IMR-90 (cell line): ENCODE results near the gene COIL. TPM values are rescaled to one million over a fixed set of nuclear protein-coding genes. Genes with fewer than 3 reads are reported as not detected.

Experiments
- ATAC-seq: fragments of 200-7000 bp; cut with Tn5 transposase; 2 replicates; pipeline ENCODE4 v1.9.1; 2020; ENCODE audit warnings: low read depth, mild to moderate bottlenecking, moderate library complexity
- BruUV-seq: library from RNA; stranded (reverse); fragments of 400-500 nt; replicated peaks from 2 replicates; lab custom pipeline; 2021; lab: Mats Ljungman, UMichigan
- CTCF ChIA-PET: fragments of 300-600 bp; formaldehyde crosslinking; extraction: SDS; loops from one replicate; lab custom pipeline; 2021; ENCODE audit warnings: antibody characterized with exemption; lab: Yijun Ruan, JAX
- POLR2A ChIA-PET: fragments of 300-600 bp; sonication (Branson Sonifier 250); formaldehyde crosslinking; loops from one replicate; lab custom pipeline; 2022; ENCODE audit warnings: antibody characterized with exemption; ENCODE audit not compliant: unreplicated experiment; lab: Charles Lee
- DNase-seq: peaks from one replicate; pipeline ENCODE4 v3.0.0; 2013
- H2AFZ ChIP-seq: replicated peaks from 2 replicates; pipeline ENCODE3; 2013; ENCODE audit warnings: low read length, mild to moderate bottlenecking; ENCODE audit not compliant: poor library complexity
- H2AK5ac ChIP-seq: 2 replicates; pipeline ENCODE4 v1.6.1; 2013; ENCODE audit warnings: low read depth, low read length, inconsistent platforms
- H2AK9ac ChIP-seq: replicated peaks from 2 replicates; pipeline ENCODE3; 2013; ENCODE audit warnings: mild to moderate bottlenecking, low read depth, low read length, moderate library complexity; ENCODE audit not compliant: poor library complexity
- H2BK120ac ChIP-seq: 2 replicates; pipeline ENCODE4 v1.6.1; 2013; ENCODE audit warnings: low read depth, low read length, inconsistent platforms
- H2BK15ac ChIP-seq: 3 replicates; pipeline ENCODE4 v1.6.1; 2013; ENCODE audit warnings: low read depth, low read length, inconsistent platforms
- H2BK20ac ChIP-seq: 2 replicates; pipeline ENCODE4 v1.6.1; 2013; ENCODE audit warnings: low read depth, mild to moderate bottlenecking, inconsistent platforms, low read length, moderate library complexity
- H2BK5ac ChIP-seq: 2 replicates; pipeline ENCODE4 v1.6.1; 2013; ENCODE audit warnings: mild to moderate bottlenecking, low read depth, low read length, inconsistent platforms; ENCODE audit not compliant: poor library complexity, severe bottlenecking
- H3K14ac ChIP-seq: replicated peaks from 2 replicates; pipeline ENCODE4 v1.6.1; 2013; ENCODE audit warnings: low read depth, low read length, inconsistent platforms
- H3K18ac ChIP-seq: 2 replicates; pipeline ENCODE4 v1.6.1; 2013; ENCODE audit warnings: low read depth, low read length, control low read depth
- H3K23ac ChIP-seq: 2 replicates; pipeline ENCODE4 v1.6.1; 2013; ENCODE audit warnings: low read depth, low read length, inconsistent platforms
- H3K27ac ChIP-seq: 2 replicates; pipeline ENCODE4 v1.5.1; 2013; ENCODE audit warnings: mild to moderate bottlenecking, control low read depth, low read length; ENCODE audit not compliant: insufficient read depth
- H3K27me3 ChIP-seq: 2 replicates; pipeline ENCODE4 v1.6.1; 2013; ENCODE audit warnings: low read length; ENCODE audit not compliant: control insufficient read depth, insufficient read depth
- H3K36me3 ChIP-seq: 2 replicates; pipeline ENCODE4 v1.6.1; 2013; ENCODE audit warnings: low read length, mixed read lengths; ENCODE audit not compliant: control insufficient read depth, insufficient read depth
- H3K4ac ChIP-seq: 2 replicates; pipeline ENCODE4 v1.6.1; 2013; ENCODE audit warnings: low read depth, low read length, inconsistent platforms
- H3K4me1 ChIP-seq: 2 replicates; pipeline ENCODE4 v1.6.1; 2013; ENCODE audit warnings: low read length, mixed read lengths; ENCODE audit not compliant: control insufficient read depth, insufficient read depth
- H3K4me2 ChIP-seq: 2 replicates; pipeline ENCODE4 v1.6.1; 2013; ENCODE audit warnings: low read depth, mild to moderate bottlenecking, control low read depth, low read length, moderate library complexity
- H3K4me3 ChIP-seq: 2 replicates; pipeline ENCODE4 v1.5.1; 2013; ENCODE audit warnings: low read depth, mild to moderate bottlenecking, control low read depth, low read length, moderate library complexity; ENCODE audit not compliant: insufficient read depth
- H3K56ac ChIP-seq: 2 replicates; pipeline ENCODE4 v1.6.1; 2013; ENCODE audit warnings: low read length, inconsistent platforms; ENCODE audit not compliant: insufficient read depth; ENCODE audit errors: extremely low read depth
- H3K79me1 ChIP-seq, 2 experiments: 2 replicates each; pipeline ENCODE4 v1.6.1; 2013; ENCODE audit warnings: low read length in 2 of 2, inconsistent platforms in 1 of 2, low read depth in 1 of 2
- H3K9ac ChIP-seq: 2 replicates; pipeline ENCODE4 v1.6.1; 2013; ENCODE audit warnings: low read depth, low read length, control low read depth
- H3K9me1 ChIP-seq: 2 replicates; pipeline ENCODE4 v1.6.1; 2013; ENCODE audit warnings: low read length, inconsistent platforms; ENCODE audit not compliant: insufficient read depth
- H3K9me3 ChIP-seq: 2 replicates; pipeline ENCODE4 v1.6.1; 2013; ENCODE audit warnings: low read length; ENCODE audit not compliant: control insufficient read depth, insufficient read depth
- H4K20me1 ChIP-seq: 2 replicates; pipeline ENCODE4 v1.6.1; 2013; ENCODE audit warnings: low read length, inconsistent platforms; ENCODE audit not compliant: insufficient read depth
- H4K5ac ChIP-seq: 2 replicates; pipeline ENCODE4 v1.6.1; 2013; ENCODE audit warnings: mild to moderate bottlenecking, low read depth, low read length, control low read depth
- H4K8ac ChIP-seq, 2 experiments: 2 replicates each; pipeline ENCODE4 v1.6.1; 2013; ENCODE audit warnings: low read depth in 2 of 2, low read length in 2 of 2, control low read depth in 1 of 2, inconsistent platforms in 1 of 2
- H4K91ac ChIP-seq: 2 replicates; pipeline ENCODE4 v1.6.1; 2013; ENCODE audit warnings: low read depth, low read length, inconsistent platforms; ENCODE audit not compliant: insufficient read depth
- BHLHE40 ChIP-seq: fragments of 150-350 bp; IDR thresholded peaks from 2 replicates; pipeline ENCODE4 v1.6.1; 2016; ENCODE audit warnings: mild to moderate bottlenecking, low read depth, low read length
- CEBPB ChIP-seq: IDR thresholded peaks from 2 replicates; pipeline ENCODE4 v1.6.1; 2012; ENCODE audit warnings: low read depth, low read length, improper control_type of control experiment
- CHD1 ChIP-seq: IDR thresholded peaks from 2 replicates; pipeline ENCODE4 v1.6.1; 2012; ENCODE audit warnings: low read depth, low read length, improper control_type of control experiment
- CTCF ChIP-seq: conservative IDR thresholded peaks from 2 replicates; pipeline ENCODE4 v1.5.1; 2012; ENCODE audit warnings: mild to moderate bottlenecking, low read depth, low read length, improper control_type of control experiment
- ELK1 ChIP-seq: fragments of 150-350 bp; IDR thresholded peaks from 2 replicates; pipeline ENCODE4 v1.6.1; 2016; ENCODE audit warnings: low read depth, mild to moderate bottlenecking, low read length, moderate library complexity, borderline replicate concordance
- FOS ChIP-seq: fragments of 150-350 bp; IDR thresholded peaks from 2 replicates; pipeline ENCODE4 v1.6.1; 2016; ENCODE audit warnings: low read depth, low read length
- MAZ ChIP-seq: IDR thresholded peaks from 2 replicates; pipeline ENCODE4 v1.6.1; 2012; ENCODE audit warnings: low read depth, mild to moderate bottlenecking, low read length, improper control_type of control experiment, moderate library complexity, borderline replicate concordance
- MXI1 ChIP-seq: IDR thresholded peaks from 2 replicates; pipeline ENCODE4 v1.6.1; 2012; ENCODE audit warnings: low read depth, mild to moderate bottlenecking, low read length, moderate library complexity, borderline replicate concordance
- NFE2L2 ChIP-seq: fragments of 150-350 bp; IDR thresholded peaks from 2 replicates; pipeline ENCODE4 v1.6.1; 2016; ENCODE audit warnings: low read depth, mild to moderate bottlenecking, low read length
- POLR2A ChIP-seq: IDR thresholded peaks from 2 replicates; pipeline ENCODE4 v1.6.1; 2012; ENCODE audit warnings: mild to moderate bottlenecking, low read depth, low read length
- RAD21 ChIP-seq: IDR thresholded peaks from 2 replicates; pipeline ENCODE4 v1.6.1; 2012; ENCODE audit warnings: low read length, improper control_type of control experiment
- RFX5 ChIP-seq: IDR thresholded peaks from 2 replicates; pipeline ENCODE4 v1.8.0; 2012; ENCODE audit warnings: low read depth, mild to moderate bottlenecking, low read length, moderate library complexity
- SMC3 ChIP-seq: fragments of 150-350 bp; IDR thresholded peaks from 2 replicates; pipeline ENCODE4 v1.6.1; 2016; ENCODE audit warnings: low read depth, mild to moderate bottlenecking, antibody characterized with exemption, low read length, moderate library complexity
- USF2 ChIP-seq: fragments of 150-350 bp; IDR thresholded peaks from 2 replicates; pipeline ENCODE4 v1.6.1; 2017; ENCODE audit warnings: mild to moderate bottlenecking, antibody characterized with exemption, low read length, low read depth
- WGBS, 2 experiments: methylation state at CpG; one replicate each; pipeline versions ENCODE4 v1.1.5 to v1.1.7; 2013; ENCODE audit warnings: missing lambda C conversion rate in 2 of 2; ENCODE audit not compliant: insufficient read length in 1 of 2; ENCODE audit errors: extremely low coverage in 2 of 2; 5-methylcytosine and 5-hydroxymethylcytosine counted together
- dilution Hi-C: fragments of 300-500 bp; cut with HindIII; formaldehyde crosslinking; loops from one replicate; pipeline ENCODE4 v1.14.3; 2018; ENCODE audit warnings: low sequenced_read_pairs; ENCODE audit not compliant: unreplicated experiment
- in situ Hi-C: fragments of 300-500 bp; cut with MboI; formaldehyde crosslinking; loops from 3 replicates; pipeline ENCODE4 v1.14.3; 2019; ENCODE audit warnings: low sequenced_read_pairs, inconsistent platforms, mixed read lengths
- intact Hi-C: fragments of 100-400 bp; cut with micrococcal nuclease; formaldehyde crosslinking; loops from 2 replicates; pipeline ENCODE4 v1.10.0; 2022
- polyA plus RNA-seq, 3 experiments: library from polyadenylated mRNA; depleted of rRNA; stranded (reverse); fragments of >200 nt; gene quantifications; 2 replicates each; pipeline ENCODE4 v1.2.3, GENCODE V29; 2012; ENCODE audit warnings: low replicate concordance in 1 of 3
- total RNA-seq: library from RNA; depleted of rRNA; stranded (reverse); fragments of >200 nt; gene quantifications from 2 replicates; pipeline ENCODE4 v1.2.3, GENCODE V29; 2012

Gene COIL
- total and polyA plus RNA-seq, 2 of the 4 experiments (the other 2 are of a cell fraction), result 5.2 to 13.3 TPM

GRCh38 chr17:56949595-56949994 lies 11.3 kb downstream of the COIL start:
- peaks cover 4% of the 10 kb centered on the region for H3K4me1 ChIP-seq
- no CpG with 5 or more reads among the region's 3 CpGs for WGBS, 2 experiments
- peaks cover 3% of the 10 kb centered on the region; the same call in 1 of the 2 replicates for H3K9me1 ChIP-seq
- no peak overlapping the region for H2BK20ac ChIP-seq
- H4K20me1 ChIP-seq, result no peaks in the 10 kb centered on the region; the same call in 1 of the 2 replicates
- no peak for TF ChIP-seq SMC3
- TF ChIP-seq POLR2A, result no peak
- no peak for TF ChIP-seq BHLHE40
- no peak for TF ChIP-seq RAD21
- TF ChIP-seq RFX5, result no peak
- TF ChIP-seq CHD1, result no peak
- no peak for TF ChIP-seq CEBPB
- TF ChIP-seq NFE2L2, result no peak
- TF ChIP-seq ELK1, result no peak
- TF ChIP-seq USF2, result no peak
- TF ChIP-seq MAZ, result no peak
- TF ChIP-seq MXI1, result no peak
- TF ChIP-seq FOS, result no peak
- TF ChIP-seq CTCF, result no peak
- no peak overlapping the region for H3K4me3 ChIP-seq
- no peak overlapping the region for H3K56ac ChIP-seq
- no peak overlapping the region for H4K8ac ChIP-seq
- H3K27me3 ChIP-seq, result no peaks in the 10 kb centered on the region
- in situ Hi-C loops, result loop anchor here (25.0 kb wide), 1 partner anchor 362 kb away; the partner anchor contains the start of gene NOG
- ChIA-PET POLR2A (no interaction called here), CTCF (no interaction called here)
- no peaks in the 10 kb centered on the region for H3K9me3 ChIP-seq
- H2BK5ac ChIP-seq, result no peak overlapping the region
- H2AFZ ChIP-seq, result no peak overlapping the region
- H3K27ac ChIP-seq, result no peak overlapping the region
- intact Hi-C loops, result no loop called here
- no peak overlapping the region for H4K5ac ChIP-seq
- no peak overlapping the region for H3K14ac ChIP-seq
- no TSS peak for BruUV-seq
- dilution Hi-C loops, result no loop called here
- DNase-seq (no peak), ATAC-seq (no peak)
- H2AK5ac ChIP-seq, result no peak overlapping the region
- no peak overlapping the region for H3K9ac ChIP-seq
- no peak overlapping the region for H3K4ac ChIP-seq
- H2BK120ac ChIP-seq, result no peak overlapping the region
- H3K79me1 ChIP-seq, result peaks cover 26 to 43% of the 10 kb centered on the region in 2 experiments
- H2AK9ac ChIP-seq, result no peak overlapping the region
- no peak overlapping the region for H3K23ac ChIP-seq
- peaks cover 25% of the 10 kb centered on the region for H3K36me3 ChIP-seq
- no peak overlapping the region for H4K91ac ChIP-seq
- no peak overlapping the region for H3K18ac ChIP-seq
- no peak overlapping the region for H2BK15ac ChIP-seq
- H3K4me2 ChIP-seq, result no peak overlapping the region
